Measurements from ENCODE around the gene LPP. TPM values are rescaled to one million over a fixed set of nuclear protein-coding genes. Genes with fewer than 3 reads are reported as not detected.

The LPP gene
- polyA plus RNA-seq, 2 donors, result 10.5 to 12.9 TPM

GRCh38 chr3:188403404-188403803 lies 249.4 kb downstream of the LPP start:
- 34 to 53% methylated on average over 1 of the region's 1 CpG for WGBS, 2 donors
- Histone ChIP-seq H3K36me3 (ENCODE audit: control insufficient read depth in 2 of 2, insufficient read depth in 2 of 2, low read length in 1 of 2) (peaks cover 0 to 3% of the 10 kb centered on the region in 2 donors), H3K27ac (ENCODE audit: low read depth in 2 of 2, low read length in 1 of 2) (no peak overlapping the region), H3K27me3 (ENCODE audit: control insufficient read depth in 1 of 2, insufficient read depth in 2 of 2, low read length in 2 of 2) (no peaks in the 10 kb centered on the region), H3K9me3 (ENCODE audit: control insufficient read depth in 2 of 2, insufficient read depth in 1 of 2, low read depth in 1 of 2, low read length in 1 of 2) (no peaks in the 10 kb centered on the region), H3K4me3 (ENCODE audit: low read depth in 1 of 2, low read length in 2 of 2) (no peak overlapping the region), H3K4me1 (ENCODE audit: control insufficient read depth in 2 of 2, insufficient read depth in 2 of 2, low read length in 1 of 2) (no peaks in the 10 kb centered on the region)

- Histone ChIP-seq H3K36me3 (ENCODE audit: control insufficient read depth in 2 of 2, insufficient read depth in 2 of 2, low read length in 1 of 2) (peaks cover 0 to 3% of the 10 kb centered on the region in 2 donors), H3K27ac (ENCODE audit: low read depth in 2 of 2, low read length in 1 of 2) (no peak overlapping the region), H3K4me1 (ENCODE audit: control insufficient read depth in 2 of 2, insufficient read depth in 2 of 2, low read length in 1 of 2) (no peaks in the 10 kb centered on the region), H3K9me3 (ENCODE audit: control insufficient read depth in 2 of 2, insufficient read depth in 1 of 2, low read depth in 1 of 2, low read length in 1 of 2) (no peaks in the 10 kb centered on the region), H3K4me3 (ENCODE audit: low read depth in 1 of 2, low read length in 2 of 2) (no peak overlapping the region), H3K27me3 (ENCODE audit: control insufficient read depth in 1 of 2, insufficient read depth in 2 of 2, low read length in 2 of 2) (no peaks in the 10 kb centered on the region)
- 99 to 100% methylated on average over 4 of the region's 4 CpGs for WGBS, 2 donors
These were observed 250.2 kb downstream of the LPP start for GRCh38 chr3:188404124-188404523.

GRCh38 chr3:188404701-188405100 lies 250.7 kb downstream of the LPP start:
- H3K36me3 ChIP-seq (ENCODE audit: control insufficient read depth in 2 of 2, insufficient read depth in 2 of 2, low read length in 1 of 2), result peaks cover 0 to 3% of the 10 kb centered on the region in 2 donors
- WGBS, 2 donors, result 97% methylated on average over 4 of the region's 4 CpGs
- H3K27me3 ChIP-seq (ENCODE audit: control insufficient read depth in 1 of 2, insufficient read depth in 2 of 2, low read length in 2 of 2), result no peaks in the 10 kb centered on the region
- H3K9me3 ChIP-seq (ENCODE audit: control insufficient read depth in 2 of 2, insufficient read depth in 1 of 2, low read depth in 1 of 2, low read length in 1 of 2), result no peaks in the 10 kb centered on the region
- H3K4me1 ChIP-seq (ENCODE audit: control insufficient read depth in 2 of 2, insufficient read depth in 2 of 2, low read length in 1 of 2), result no peaks in the 10 kb centered on the region
- no peak overlapping the region for H3K27ac ChIP-seq (ENCODE audit: low read depth in 2 of 2, low read length in 1 of 2)
- H3K4me3 ChIP-seq (ENCODE audit: low read depth in 1 of 2, low read length in 2 of 2), result no peak overlapping the region

- Histone ChIP-seq H3K36me3 (ENCODE audit: control insufficient read depth in 2 of 2, insufficient read depth in 2 of 2, low read length in 1 of 2) (peaks cover 0 to 3% of the 10 kb centered on the region in 2 donors), H3K4me1 (ENCODE audit: control insufficient read depth in 2 of 2, insufficient read depth in 2 of 2, low read length in 1 of 2) (no peaks in the 10 kb centered on the region), H3K27me3 (ENCODE audit: control insufficient read depth in 1 of 2, insufficient read depth in 2 of 2, low read length in 2 of 2) (no peaks in the 10 kb centered on the region), H3K27ac (ENCODE audit: low read depth in 2 of 2, low read length in 1 of 2) (no peak overlapping the region), H3K4me3 (ENCODE audit: low read depth in 1 of 2, low read length in 2 of 2) (no peak overlapping the region), H3K9me3 (ENCODE audit: control insufficient read depth in 2 of 2, insufficient read depth in 1 of 2, low read depth in 1 of 2, low read length in 1 of 2) (no peaks in the 10 kb centered on the region)
- WGBS, 2 donors, result 65 to 75% methylated on average over 6 of the region's 6 CpGs
These were observed 253.4 kb downstream of the LPP start for GRCh38 chr3:188407158-188407880.

- WGBS, 2 donors, result 88% methylated on average over 3 of the region's 3 CpGs
- H3K4me3 ChIP-seq (ENCODE audit: low read depth in 1 of 2, low read length in 2 of 2), result no peak overlapping the region
- no peaks in the 10 kb centered on the region for H3K4me1 ChIP-seq (ENCODE audit: control insufficient read depth in 2 of 2, insufficient read depth in 2 of 2, low read length in 1 of 2)
- no peaks in the 10 kb centered on the region for H3K27me3 ChIP-seq (ENCODE audit: control insufficient read depth in 1 of 2, insufficient read depth in 2 of 2, low read length in 2 of 2)
- no peaks in the 10 kb centered on the region for H3K9me3 ChIP-seq (ENCODE audit: control insufficient read depth in 2 of 2, insufficient read depth in 1 of 2, low read depth in 1 of 2, low read length in 1 of 2)
- no peak overlapping the region for H3K27ac ChIP-seq (ENCODE audit: low read depth in 2 of 2, low read length in 1 of 2)
- peaks cover 0 to 3% of the 10 kb centered on the region in 2 donors for H3K36me3 ChIP-seq (ENCODE audit: control insufficient read depth in 2 of 2, insufficient read depth in 2 of 2, low read length in 1 of 2)
These were observed 254.9 kb downstream of the LPP start for GRCh38 chr3:188408831-188409230.

- no peaks in the 10 kb centered on the region for H3K9me3 ChIP-seq (ENCODE audit: control insufficient read depth in 2 of 2, insufficient read depth in 1 of 2, low read depth in 1 of 2, low read length in 1 of 2)
- H3K4me3 ChIP-seq (ENCODE audit: low read depth in 1 of 2, low read length in 2 of 2), result no peak overlapping the region
- no peaks in the 10 kb centered on the region for H3K27me3 ChIP-seq (ENCODE audit: control insufficient read depth in 1 of 2, insufficient read depth in 2 of 2, low read length in 2 of 2)
- H3K36me3 ChIP-seq (ENCODE audit: control insufficient read depth in 2 of 2, insufficient read depth in 2 of 2, low read length in 1 of 2), result peaks cover 0 to 3% of the 10 kb centered on the region in 2 donors
- 80 to 85% methylated on average over 2 of the region's 2 CpGs for WGBS, 2 donors
- H3K27ac ChIP-seq (ENCODE audit: low read depth in 2 of 2, low read length in 1 of 2), result no peak overlapping the region
- no peaks in the 10 kb centered on the region for H3K4me1 ChIP-seq (ENCODE audit: control insufficient read depth in 2 of 2, insufficient read depth in 2 of 2, low read length in 1 of 2)
These were observed 257.8 kb downstream of the LPP start for GRCh38 chr3:188411750-188412149.

GRCh38 chr3:188415196-188415595 lies 261.2 kb downstream of the LPP start:
- H3K4me1 ChIP-seq (ENCODE audit: control insufficient read depth in 2 of 2, insufficient read depth in 2 of 2, low read length in 1 of 2), result no peaks in the 10 kb centered on the region
- H3K27me3 ChIP-seq (ENCODE audit: control insufficient read depth in 1 of 2, insufficient read depth in 2 of 2, low read length in 2 of 2), result no peaks in the 10 kb centered on the region
- no peaks in the 10 kb centered on the region for H3K36me3 ChIP-seq (ENCODE audit: control insufficient read depth in 2 of 2, insufficient read depth in 2 of 2, low read length in 1 of 2)
- no peak overlapping the region for H3K4me3 ChIP-seq (ENCODE audit: low read depth in 1 of 2, low read length in 2 of 2)
- H3K27ac ChIP-seq (ENCODE audit: low read depth in 2 of 2, low read length in 1 of 2), result no peak overlapping the region
- no peaks in the 10 kb centered on the region for H3K9me3 ChIP-seq (ENCODE audit: control insufficient read depth in 2 of 2, insufficient read depth in 1 of 2, low read depth in 1 of 2, low read length in 1 of 2)
- WGBS, 2 donors, result 26 to 41% methylated on average over 3 of the region's 3 CpGs

- WGBS, 2 donors, result 96 to 97% methylated on average over 1 of the region's 1 CpG
- Histone ChIP-seq H3K4me3 (ENCODE audit: low read depth in 1 of 2, low read length in 2 of 2) (no peak overlapping the region), H3K27ac (ENCODE audit: low read depth in 2 of 2, low read length in 1 of 2) (no peak overlapping the region), H3K27me3 (ENCODE audit: control insufficient read depth in 1 of 2, insufficient read depth in 2 of 2, low read length in 2 of 2) (no peaks in the 10 kb centered on the region), H3K9me3 (ENCODE audit: control insufficient read depth in 2 of 2, insufficient read depth in 1 of 2, low read depth in 1 of 2, low read length in 1 of 2) (no peaks in the 10 kb centered on the region), H3K4me1 (ENCODE audit: control insufficient read depth in 2 of 2, insufficient read depth in 2 of 2, low read length in 1 of 2) (peaks cover 0 to 2% of the 10 kb centered on the region in 2 donors), H3K36me3 (ENCODE audit: control insufficient read depth in 2 of 2, insufficient read depth in 2 of 2, low read length in 1 of 2) (no peaks in the 10 kb centered on the region)
These were observed 262.1 kb downstream of the LPP start for GRCh38 chr3:188416041-188416440.

GRCh38 chr3:188417271-188417696 lies 263.3 kb downstream of the LPP start:
- H3K4me1 ChIP-seq (ENCODE audit: control insufficient read depth in 2 of 2, insufficient read depth in 2 of 2, low read length in 1 of 2), result peaks cover 0 to 2% of the 10 kb centered on the region in 2 donors
- no peaks in the 10 kb centered on the region for H3K36me3 ChIP-seq (ENCODE audit: control insufficient read depth in 2 of 2, insufficient read depth in 2 of 2, low read length in 1 of 2)
- no peak overlapping the region for H3K27ac ChIP-seq (ENCODE audit: low read depth in 2 of 2, low read length in 1 of 2)
- no peaks in the 10 kb centered on the region for H3K27me3 ChIP-seq (ENCODE audit: control insufficient read depth in 1 of 2, insufficient read depth in 2 of 2, low read length in 2 of 2)
- H3K9me3 ChIP-seq (ENCODE audit: control insufficient read depth in 2 of 2, insufficient read depth in 1 of 2, low read depth in 1 of 2, low read length in 1 of 2), result no peaks in the 10 kb centered on the region
- 77 to 89% methylated on average over 3 of the region's 3 CpGs for WGBS, 2 donors
- H3K4me3 ChIP-seq (ENCODE audit: low read depth in 1 of 2, low read length in 2 of 2), result no peak overlapping the region

GRCh38 chr3:188417766-188418165 lies 263.8 kb downstream of the LPP start:
- Histone ChIP-seq H3K4me3 (ENCODE audit: low read depth in 1 of 2, low read length in 2 of 2) (no peak overlapping the region), H3K4me1 (ENCODE audit: control insufficient read depth in 2 of 2, insufficient read depth in 2 of 2, low read length in 1 of 2) (peaks cover 0 to 2% of the 10 kb centered on the region in 2 donors), H3K27me3 (ENCODE audit: control insufficient read depth in 1 of 2, insufficient read depth in 2 of 2, low read length in 2 of 2) (no peaks in the 10 kb centered on the region), H3K27ac (ENCODE audit: low read depth in 2 of 2, low read length in 1 of 2) (no peak overlapping the region), H3K9me3 (ENCODE audit: control insufficient read depth in 2 of 2, insufficient read depth in 1 of 2, low read depth in 1 of 2, low read length in 1 of 2) (no peaks in the 10 kb centered on the region), H3K36me3 (ENCODE audit: control insufficient read depth in 2 of 2, insufficient read depth in 2 of 2, low read length in 1 of 2) (no peaks in the 10 kb centered on the region)
- 75% methylated on average over 3 of the region's 3 CpGs for WGBS, 2 donors
